K562 (cell line): ENCODE measurements around the gene BLOC1S2. TPM values are rescaled to one million over a fixed set of nuclear protein-coding genes. Genes with fewer than 3 reads are reported as not detected.

ENCODE experiments used
- ATAC-seq: fragments of 200-7000 bp; cut with Tn5 transposase; 3 replicates; pipeline ENCODE4 v1.9.1; 2020; ENCODE audit warnings: moderate library complexity
- BruUV-seq: library from RNA; stranded (reverse); fragments of 400-500 nt; replicated peaks from 2 replicates; lab custom pipeline; 2021; lab: Mats Ljungman, UMichigan
- CTCF ChIA-PET: fragments of 300-600 bp; formaldehyde crosslinking; extraction: SDS; loops from one replicate; lab custom pipeline; 2021; ENCODE audit warnings: low intra/inter-chr PET ratio; lab: Yijun Ruan, JAX
- POLR2A ChIA-PET: fragments of 300-600, 350-650 bp; sonication (Branson Sonifier 250); formaldehyde crosslinking; extraction: SDS; loops from one replicate; lab custom pipeline; 2021; ENCODE audit warnings: antibody characterized with exemption, inconsistent platforms; lab: Yijun Ruan, JAX
- DNase-seq, 4 experiments: peaks; one replicate each; pipeline versions ENCODE4 v3.0.0 to v3.0.0-alpha.2; 2011 to 2018; ENCODE audit warnings: low spot score in 3 of 4, mixed read lengths in 3 of 4; ENCODE audit errors: extremely low read depth in 1 of 4
- FAIRE-seq: peaks from 2 replicates; lab custom pipeline; 2011; peaks lifted over from hg19 to GRCh38; lab: Jason Lieb, UNC
- H2AFZ ChIP-seq: 2 replicates; pipeline ENCODE4 v1.6.0; 2011; ENCODE audit warnings: low read depth, low read length, control low read depth, inconsistent platforms
- H3K27ac ChIP-seq: fragments of 200-600 bp; 3 replicates; pipeline ENCODE4 v1.8.0; 2011; ENCODE audit warnings: low read depth, mild to moderate bottlenecking, control low read depth, inconsistent platforms, low read length, moderate library complexity, mixed read lengths; ENCODE audit errors: extremely low read depth
- H3K27me3 ChIP-seq, 2 experiments: fragments of 300-600 bp in 1 of 2; 2 replicates in 1 of 2; 3 replicates in 1 of 2; pipeline versions ENCODE4 v1.6.0 to v1.8.0; 2011; ENCODE audit warnings: inconsistent platforms in 2 of 2, low read length in 2 of 2, mild to moderate bottlenecking in 1 of 2, mixed read lengths in 1 of 2, moderate library complexity in 1 of 2; ENCODE audit not compliant: control insufficient read depth in 2 of 2, insufficient read depth in 2 of 2
- H3K36me3 ChIP-seq: fragments of 300-600 bp; 3 replicates; pipeline ENCODE4 v1.8.0; 2011; ENCODE audit warnings: mild to moderate bottlenecking, low read length, inconsistent platforms; ENCODE audit not compliant: control insufficient read depth, insufficient read depth
- H3K4me1 ChIP-seq, 2 experiments: fragments of 200-600 bp in 1 of 2; replicated peaks in 1 of 2; 2 replicates in 1 of 2; 3 replicates in 1 of 2; pipeline versions ENCODE4 v1.5.1 to v1.8.0; 2011; ENCODE audit warnings: inconsistent platforms in 2 of 2, low read length in 2 of 2, mild to moderate bottlenecking in 1 of 2, mixed read lengths in 1 of 2, moderate library complexity in 1 of 2; ENCODE audit not compliant: control insufficient read depth in 2 of 2, insufficient read depth in 2 of 2
- H3K4me2 ChIP-seq: 2 replicates; pipeline ENCODE4 v1.6.1; 2011; ENCODE audit warnings: low read length, control low read depth, inconsistent platforms, mixed read lengths; ENCODE audit not compliant: insufficient read depth
- H3K4me3 ChIP-seq: fragments of 200-600 bp; sonication (generic), shearing (Covaris generic); 2 replicates; pipeline ENCODE4 v1.5.1; 2016; ENCODE audit warnings: control low read depth, inconsistent platforms
- H3K79me2 ChIP-seq: fragments of 200-600 bp; 3 replicates; pipeline ENCODE4 v1.8.0; 2011; ENCODE audit warnings: low read length, inconsistent platforms; ENCODE audit not compliant: control insufficient read depth, insufficient read depth
- H3K9ac ChIP-seq, 2 experiments: 2 replicates each; pipeline versions ENCODE4 v1.6.0 to v1.6.1; 2011; ENCODE audit warnings: low read depth in 2 of 2, low read length in 2 of 2, control low read depth in 1 of 2, inconsistent platforms in 1 of 2, mild to moderate bottlenecking in 1 of 2, mixed read lengths in 1 of 2; ENCODE audit not compliant: insufficient read depth in 1 of 2
- H3K9me1 ChIP-seq: one replicate; pipeline ENCODE4 v1.6.0; 2011; ENCODE audit warnings: inconsistent platforms, mild to moderate bottlenecking, low read length, moderate library complexity; ENCODE audit not compliant: control insufficient read depth, insufficient read depth
- H3K9me3 ChIP-seq: replicated peaks from 2 replicates; pipeline ENCODE4 v1.5.1; 2011; ENCODE audit warnings: low read depth, low read length, inconsistent platforms; ENCODE audit not compliant: control insufficient read depth, insufficient read depth
- H4K20me1 ChIP-seq: replicated peaks from 2 replicates; pipeline ENCODE4 v1.6.1; 2011; ENCODE audit warnings: low read length, inconsistent platforms, mixed read lengths; ENCODE audit not compliant: control insufficient read depth, insufficient read depth
- BRD4 ChIP-seq: fragments of 200-600 bp; sonication (generic); IDR thresholded peaks from 2 replicates; pipeline ENCODE4 v1.6.1; 2017; ENCODE audit warnings: inconsistent platforms
- CBFB ChIP-seq: sonication (generic); formaldehyde crosslinking; IDR thresholded peaks from 2 replicates; pipeline ENCODE4 v1.4.0; 2020; ENCODE audit warnings: mild to moderate bottlenecking, missing genetic modification reagents
- DDX20 ChIP-seq: fragments of 450-650 bp; IDR thresholded peaks from 2 replicates; pipeline ENCODE4 v1.6.1; 2016; ENCODE audit warnings: missing genetic modification characterization, low read depth, mild to moderate bottlenecking, missing compliant biosample characterization, moderate library complexity
- FOXO4 ChIP-seq: fragments of 450-650 bp; formaldehyde crosslinking; IDR thresholded peaks from 2 replicates; pipeline ENCODE4 v1.4.0; 2020; ENCODE audit warnings: mild to moderate bottlenecking, moderate library complexity
- HOMEZ ChIP-seq: fragments of 250-450 bp; sonication (Bioruptor Pico); IDR thresholded peaks from 2 replicates; pipeline ENCODE4 v1.4.0; 2020; ENCODE audit warnings: mild to moderate bottlenecking, moderate library complexity
- KAT7 ChIP-seq: sonication (generic); formaldehyde crosslinking; IDR thresholded peaks from 2 replicates; pipeline ENCODE4 v1.8.0; 2022; ENCODE audit warnings: missing genetic modification reagents, mild to moderate bottlenecking, borderline replicate concordance
- SRSF1 ChIP-seq: fragments of 200-400 bp; formaldehyde crosslinking; IDR thresholded peaks from 2 replicates; pipeline ENCODE4 v1.6.1; 2017; ENCODE audit warnings: mild to moderate bottlenecking, low read depth, low read length, moderate library complexity
- ZFPM2 ChIP-seq: fragments of 250-450 bp; sonication (Bioruptor Pico); IDR thresholded peaks from 2 replicates; pipeline ENCODE4 v1.5.1; 2022; ENCODE audit warnings: mild to moderate bottlenecking
- ZNF347 ChIP-seq: fragments of 450-650 bp; formaldehyde crosslinking; IDR thresholded peaks from 2 replicates; pipeline ENCODE4 v1.4.0; 2020; ENCODE audit warnings: low read depth, mild to moderate bottlenecking, moderate library complexity
- WGBS: fragments of 100-300 bp; shearing (Covaris generic); methylation state at CpG from one replicate; pipeline ENCODE4 v1.1.6; 2016; ENCODE audit warnings: low coverage, mixed read lengths; ENCODE audit not compliant: insufficient coverage; ENCODE audit errors: missing lambda C conversion rate; 5-methylcytosine and 5-hydroxymethylcytosine counted together
- in situ Hi-C: fragments of 300-500 bp; cut with MboI; formaldehyde crosslinking; loops from 4 replicates; pipeline ENCODE4 v1.15.0; 2018; ENCODE audit warnings: inconsistent platforms, mixed read lengths
- intact Hi-C: fragments of 100-400 bp; cut with micrococcal nuclease; formaldehyde crosslinking; loops from 2 replicates; pipeline ENCODE4 v1.14.2; 2022
- polyA plus RNA-seq, 8 experiments: library from polyadenylated mRNA; depleted of rRNA in 4 of 8; stranded (reverse) in 5 of 8; unstranded in 3 of 8; fragments of >200 nt; fragmentation: Nextera tagmentation in 2 of 8; fragmentation: Illumina TruSeq in 1 of 8; extraction: Ambion mirVana in 2 of 8; extraction: Trizol in 1 of 8; gene quantifications; 2 replicates each; pipeline versions ENCODE4 v1.2.1 to v1.2.3, GENCODE V29; 2011 to 2014; ENCODE audit warnings: inconsistent platforms in 1 of 8, missing spikeins in 1 of 8
- total RNA-seq, 7 experiments: library from RNA; depleted of rRNA in 6 of 7; stranded (reverse); fragments of >200 nt in 6 of 7; fragmentation: Illumina TruSeq in 2 of 7; extraction: Trizol in 2 of 7; gene quantifications; 2 replicates each; pipeline versions ENCODE4 v1.2.1 to v1.2.3, GENCODE V29; 2011 to 2021; ENCODE audit warnings: low replicate concordance in 1 of 7

BLOC1S2 gene
- total and polyA plus RNA-seq, 9 of the 15 experiments (the other 6 are each of a cell fraction or from before 2014, with no cell fraction given) = 29.5 to 45.8 (median 34.9) TPM

- TF ChIP-seq CBFB (CRISPR knock-in tag) (no peak), KAT7 (CRISPR knock-in tag) (no peak)
These were observed 19.0 kb downstream of the BLOC1S2 start, which contains the start of gene CWF19L1 (continued) for GRCh38 chr10:100267239-100268104.

GRCh38 chr10:100265821-100266485 is 20.5 kb downstream of the BLOC1S2 start:
- in situ Hi-C loops = no loop called here
- ChIA-PET POLR2A (interaction anchor here (0.6 kb wide), 1 partner anchor 726 kb away, joined by 3 read pairs; no protein-coding TSS in a partner anchor), CTCF (no interaction called here)
- no TSS peak for BruUV-seq
- Histone ChIP-seq H3K9ac (peak overlapping the region in 1 of 2 experiments; percentile 98; a peak in 1 of 4 replicates), H3K4me2 (peak overlapping the region; percentile 11; the same call in 1 of the 2 replicates), H3K9me1 (no peaks in the 10 kb centered on the region), H3K79me2 (peaks cover 22% of the 10 kb centered on the region), H3K4me1 (peaks cover 0 to 8% of the 10 kb centered on the region in 2 experiments; a peak in 2 of 5 replicates), H3K36me3 (peaks cover 12% of the 10 kb centered on the region; the same call in 1 of the 3 replicates), H3K27me3 (no peaks in the 10 kb centered on the region), H3K4me3 (peak overlapping the region; percentile 89; the same call in 1 of the 2 replicates), H3K27ac (no peak overlapping the region), H4K20me1 (no peaks in the 10 kb centered on the region), H3K9me3 (no peaks in the 10 kb centered on the region), H2AFZ (no peak overlapping the region)
- intact Hi-C loops = no loop called here
- 93% methylated on average over 12 of the region's 15 CpGs for WGBS
- no peak for ATAC-seq
- DNase-seq = no peak
- no peak for FAIRE-seq
- TF ChIP-seq BRD4 (no peak), ZFPM2 (CRISPR knock-in tag) (no peak), DDX20 (tag) (no peak), ZNF347 (CRISPR knock-in tag) (no peak), SRSF1 (no peak), HOMEZ (CRISPR knock-in tag) (no peak), FOXO4 (CRISPR knock-in tag) (no peak)
